GM19238 (cell line): ENCODE results near the gene PRMT5.

Experiments used
- DNase-seq: peaks from one replicate; pipeline ENCODE4 v3.0.0; 2011; ENCODE audit warnings: low spot score; ENCODE audit not compliant: insufficient read length

The PRMT5 gene

DNA sequence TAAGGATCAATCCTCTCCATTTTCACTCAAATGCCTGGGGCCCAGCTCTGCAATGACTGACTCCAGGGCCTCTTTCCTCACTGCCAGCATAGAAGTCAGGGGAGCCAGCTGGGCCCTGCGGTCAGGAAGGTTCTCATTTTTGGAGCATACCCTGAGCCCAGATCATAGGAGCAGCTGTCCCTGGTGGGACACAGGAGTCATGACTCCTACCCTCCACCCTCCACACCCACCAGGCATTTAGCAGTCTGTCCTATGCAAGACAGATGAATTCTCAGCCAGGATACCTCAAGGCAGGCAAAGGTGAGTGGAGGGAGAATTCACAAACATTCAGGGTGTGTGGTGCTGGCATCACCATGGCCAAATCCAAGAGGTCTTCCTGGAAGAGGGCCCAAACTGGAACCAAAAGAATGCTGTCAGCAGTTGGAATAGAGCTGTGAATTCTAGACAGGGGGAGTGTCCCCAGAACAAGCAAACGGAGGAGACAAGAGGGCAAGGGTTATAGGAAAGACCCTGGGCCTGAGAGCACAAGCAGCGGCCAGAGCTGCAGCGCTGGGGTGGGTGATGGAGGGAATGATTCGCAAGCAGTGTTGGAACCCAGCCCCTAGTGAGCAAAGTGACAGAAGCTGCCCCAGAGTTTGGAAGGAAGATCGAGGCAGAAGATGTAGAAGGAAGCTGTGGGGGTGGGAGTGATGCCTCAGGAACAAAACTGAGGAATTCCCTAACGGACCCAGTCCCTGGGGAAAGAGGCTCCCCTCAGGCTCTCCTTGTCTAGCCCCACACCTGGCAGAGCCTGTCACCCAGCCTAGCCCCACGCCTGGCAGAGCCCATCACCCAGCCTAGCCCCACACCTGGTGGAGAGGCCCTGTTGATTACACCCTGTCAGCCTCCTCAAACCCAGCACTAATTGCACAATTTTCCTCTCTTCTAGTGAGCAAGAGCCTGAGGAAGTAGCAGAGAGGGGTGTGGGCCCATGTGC is 50.6 kb downstream of the PRMT5 start:
- DNase-seq, result no peak

DNA sequence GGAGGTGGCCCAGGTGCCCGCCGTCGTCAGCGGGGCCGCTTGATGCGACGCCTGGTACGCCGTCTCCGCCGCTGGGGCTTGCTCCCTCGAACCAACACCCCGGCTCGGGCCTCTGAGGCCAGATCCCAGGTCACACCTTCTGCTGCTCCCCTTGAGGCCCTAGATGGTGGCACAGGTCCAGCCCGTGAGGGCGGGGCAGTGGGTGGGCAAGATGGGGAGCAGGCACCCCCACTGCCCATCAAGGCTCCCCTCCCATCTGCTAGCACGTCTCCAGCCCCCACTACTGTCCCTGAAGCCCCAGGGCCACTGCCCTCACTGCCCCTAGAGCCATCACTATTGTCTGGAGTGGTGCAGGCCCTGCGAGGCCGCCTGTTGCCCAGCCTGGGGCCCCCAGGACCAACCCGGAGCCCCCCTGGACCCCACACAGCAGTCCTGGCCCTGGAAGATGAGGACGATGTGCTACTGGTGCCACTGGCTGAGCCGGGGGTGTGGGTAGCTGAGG is 52.1 kb downstream of the PRMT5 start:
- DNase-seq, result no peak

DNA sequence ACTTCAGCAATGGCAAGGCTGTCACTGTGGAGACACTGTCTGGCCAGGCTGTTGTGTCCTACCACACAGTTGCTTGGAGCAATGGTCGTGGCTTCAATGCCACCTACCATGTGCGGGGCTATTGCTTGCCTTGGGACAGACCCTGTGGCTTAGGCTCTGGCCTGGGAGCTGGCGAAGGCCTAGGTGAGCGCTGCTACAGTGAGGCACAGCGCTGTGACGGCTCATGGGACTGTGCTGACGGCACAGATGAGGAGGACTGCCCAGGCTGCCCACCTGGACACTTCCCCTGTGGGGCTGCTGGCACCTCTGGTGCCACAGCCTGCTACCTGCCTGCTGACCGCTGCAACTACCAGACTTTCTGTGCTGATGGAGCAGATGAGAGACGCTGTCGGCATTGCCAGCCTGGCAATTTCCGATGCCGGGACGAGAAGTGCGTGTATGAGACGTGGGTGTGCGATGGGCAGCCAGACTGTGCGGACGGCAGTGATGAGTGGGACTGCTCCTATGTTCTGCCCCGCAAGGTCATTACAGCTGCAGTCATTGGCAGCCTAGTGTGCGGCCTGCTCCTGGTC is 53.3 kb downstream of the PRMT5 start:
- DNase-seq, result no peak

DNA sequence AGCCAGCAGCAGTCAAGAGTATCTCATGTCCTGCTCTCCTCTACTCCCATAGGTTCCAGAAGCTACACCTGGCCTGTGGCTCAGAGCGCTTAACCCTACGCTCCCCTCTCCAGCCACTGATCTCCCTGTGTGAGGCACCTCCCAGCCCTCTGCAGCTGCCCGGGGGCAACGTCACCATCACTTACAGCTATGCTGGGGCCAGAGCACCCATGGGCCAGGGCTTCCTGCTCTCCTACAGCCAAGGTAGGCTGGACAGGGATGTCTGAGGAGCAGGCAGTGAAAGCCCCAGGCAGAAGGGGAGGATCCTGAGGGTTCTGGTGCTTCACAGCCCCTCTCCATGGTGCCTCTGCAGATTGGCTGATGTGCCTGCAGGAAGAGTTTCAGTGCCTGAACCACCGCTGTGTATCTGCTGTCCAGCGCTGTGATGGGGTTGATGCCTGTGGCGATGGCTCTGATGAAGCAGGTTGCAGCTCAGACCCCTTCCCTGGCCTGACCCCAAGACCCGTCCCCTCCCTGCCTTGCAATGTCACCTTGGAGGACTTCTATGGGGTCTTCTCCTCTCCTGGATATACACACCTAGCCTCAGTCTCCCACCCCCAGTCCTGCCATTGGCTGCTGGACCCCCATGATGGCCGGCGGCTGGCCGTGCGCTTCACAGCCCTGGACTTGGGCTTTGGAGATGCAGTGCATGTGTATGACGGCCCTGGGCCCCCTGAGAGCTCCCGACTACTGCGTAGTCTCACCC is 54.0 kb downstream of the PRMT5 start:
- DNase-seq, result no peak

DNA sequence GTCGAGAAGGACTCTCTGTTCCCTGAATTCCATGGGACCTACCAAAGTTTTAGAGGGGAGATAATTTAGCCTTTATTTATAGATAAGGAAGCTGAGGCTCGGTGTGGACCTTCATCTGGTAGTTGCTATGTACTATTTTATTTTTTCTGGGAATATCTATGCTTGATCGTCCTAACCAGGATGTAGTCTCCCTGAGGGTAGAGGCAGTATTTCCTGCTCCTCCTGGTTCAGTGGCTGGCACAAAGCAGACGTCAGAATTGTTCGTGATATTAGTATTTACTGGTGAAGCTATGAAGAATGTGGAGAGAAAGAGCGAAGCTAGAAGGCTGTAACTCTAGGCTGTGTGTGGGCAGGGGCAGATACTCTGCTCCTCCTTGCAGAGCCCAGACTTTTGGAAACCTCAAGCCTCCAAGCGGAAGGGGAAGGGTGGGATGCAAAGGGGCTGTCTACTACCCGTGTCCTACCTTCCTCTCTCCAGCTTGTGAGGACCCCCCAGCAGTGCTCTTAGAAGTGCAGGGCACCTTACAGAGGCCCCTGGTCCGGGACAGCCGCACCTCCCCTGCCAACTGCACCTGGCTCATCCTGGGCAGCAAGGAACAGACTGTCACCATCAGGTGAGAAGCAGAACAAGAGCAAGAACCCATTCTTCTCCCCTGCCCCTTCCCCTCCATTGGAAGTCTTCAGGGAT is 56.2 kb downstream of the PRMT5 start:
- DNase-seq, result no peak

DNA sequence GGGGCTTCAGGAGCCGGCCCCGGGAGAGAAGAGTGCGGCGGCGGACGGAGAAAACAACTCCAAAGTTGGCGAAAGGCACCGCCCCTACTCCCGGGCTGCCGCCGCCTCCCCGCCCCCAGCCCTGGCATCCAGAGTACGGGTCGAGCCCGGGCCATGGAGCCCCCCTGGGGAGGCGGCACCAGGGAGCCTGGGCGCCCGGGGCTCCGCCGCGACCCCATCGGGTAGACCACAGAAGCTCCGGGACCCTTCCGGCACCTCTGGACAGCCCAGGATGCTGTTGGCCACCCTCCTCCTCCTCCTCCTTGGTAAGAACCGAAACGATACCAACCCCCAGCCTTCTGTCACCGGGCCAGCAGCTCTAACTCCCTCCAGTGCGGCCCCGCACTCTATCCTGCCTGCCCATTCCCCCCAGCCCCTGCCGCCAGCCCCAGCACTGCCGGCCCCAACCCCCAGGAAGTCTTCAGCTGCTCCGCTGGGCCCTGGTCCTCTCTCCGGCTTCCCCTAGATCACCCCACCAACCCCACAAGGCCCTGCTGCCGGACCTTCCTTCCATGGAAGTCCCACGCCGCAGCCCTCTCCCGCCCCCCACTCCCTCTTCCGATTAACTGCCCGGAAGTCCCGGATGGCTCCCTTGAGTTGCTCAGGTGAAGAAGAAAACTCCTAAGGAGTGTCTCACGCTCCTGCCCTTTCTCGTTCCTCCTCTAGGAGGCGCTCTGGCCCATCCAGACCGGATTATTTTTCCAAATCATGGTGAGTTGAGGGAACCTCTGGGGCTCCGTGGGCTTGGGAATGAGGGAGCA is 56.9 kb downstream of the PRMT5 start:
- peak; percentile 63 for DNase-seq

DNA sequence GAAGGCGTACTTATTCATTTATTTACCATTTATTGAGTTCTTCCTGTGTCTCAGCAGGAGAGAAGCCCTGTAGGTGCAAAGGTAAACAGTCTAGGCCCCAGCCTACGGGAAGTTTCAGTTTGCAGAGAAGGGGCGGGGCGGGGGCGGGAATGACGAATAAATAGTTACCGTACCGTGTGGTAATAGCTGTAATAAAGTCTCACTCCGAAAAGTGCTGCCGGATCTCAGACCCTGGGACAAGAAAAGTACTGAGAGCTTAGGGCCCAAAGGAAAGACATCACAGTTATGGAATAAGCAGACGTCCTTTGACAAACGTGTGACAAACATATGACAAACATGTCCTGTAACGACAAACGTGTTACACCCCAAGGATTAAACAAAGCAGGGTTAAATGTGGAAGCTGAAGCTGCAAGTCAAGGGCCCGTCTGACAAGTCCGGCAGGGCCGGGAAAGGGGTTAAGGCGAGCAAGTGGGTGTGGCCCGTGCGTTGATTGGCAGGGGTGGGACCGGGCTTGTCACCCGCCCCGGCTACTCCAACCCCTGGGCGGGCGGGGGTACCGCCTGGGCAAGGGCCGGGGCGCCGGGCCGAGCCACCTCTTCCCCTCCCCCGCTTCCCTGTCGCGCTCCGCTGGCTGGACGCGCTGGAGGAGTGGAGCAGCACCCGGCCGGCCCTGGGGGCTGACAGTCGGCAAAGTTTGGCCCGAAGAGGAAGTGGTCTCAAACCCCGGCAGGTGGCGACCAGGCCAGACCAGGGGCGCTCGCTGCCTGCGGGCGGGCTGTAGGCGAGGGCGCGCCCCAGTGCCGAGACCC is 57.7 kb downstream of the PRMT5 start, which contains the start of gene LRP10:
LRP10 (plus strand) TSS at position 517 of the 809 bp plus-strand sequence. CDS start 564 bp downstream, outside the sequence.
- peak; percentile 73 for DNase-seq

DNA sequence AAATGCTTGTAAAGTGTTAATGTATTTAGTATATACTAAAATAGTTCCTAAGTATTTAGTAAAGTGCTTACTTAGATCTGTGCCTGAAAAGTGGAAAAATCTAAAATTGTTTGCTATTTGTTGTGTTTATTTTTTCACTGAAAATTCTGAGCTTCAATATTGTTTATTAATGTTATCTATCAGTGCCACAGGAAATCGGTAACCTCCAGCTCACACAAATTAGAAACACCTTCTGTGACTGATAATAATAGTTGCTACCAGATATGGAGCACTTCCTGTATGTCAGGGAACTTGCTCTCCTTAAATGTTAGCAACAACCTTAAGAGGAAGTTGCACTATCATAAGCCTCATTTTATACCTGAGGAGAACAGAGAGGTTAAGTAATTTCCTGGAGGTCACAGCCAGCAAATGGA is 58.4 kb downstream of the PRMT5 start:
- DNase-seq, result peak; percentile 54
